Measurements from ENCODE around the gene ATF6B.

GRCh38 chr6:32126880-32127279 is 1.2 kb downstream of the ATF6B start:
- TF ChIP-seq CTCF (IDR thresholded peaks at IDR 0.05; ENCODE audit: low read depth, low read length) (no peak), EZH2phosphoT487 (IDR thresholded peaks at IDR 0.05; ENCODE audit: low read depth) (no peak)
